H9 (cell line): ENCODE results near the gene CACNG6. TPM values are rescaled to one million over a fixed set of nuclear protein-coding genes. Genes with fewer than 3 reads are reported as not detected.

Source experiments
- DNase-seq: peaks from one replicate; pipeline ENCODE4 v3.0.0-alpha.2; 2017
- H2AFZ ChIP-seq: one replicate; pipeline ENCODE4 v1.6.1; 2013; ENCODE audit warnings: mild to moderate bottlenecking, low read length, control low read depth, moderate library complexity
- H2AK5ac ChIP-seq: 2 replicates; pipeline ENCODE4 v1.6.1; 2013; ENCODE audit warnings: low read length, control low read depth, mixed read lengths; ENCODE audit not compliant: insufficient read length
- H2BK120ac ChIP-seq: one replicate; pipeline ENCODE4 v1.6.1; 2013; ENCODE audit warnings: low read depth, mild to moderate bottlenecking, low read length, control low read depth, inconsistent platforms; ENCODE audit not compliant: poor library complexity, severe bottlenecking
- H2BK12ac ChIP-seq: 2 replicates; pipeline ENCODE4 v1.6.1; 2013; ENCODE audit warnings: low read length, control low read depth, mixed read lengths, low read depth; ENCODE audit not compliant: insufficient read length
- H2BK15ac ChIP-seq: 2 replicates; pipeline ENCODE4 v1.6.1; 2013; ENCODE audit warnings: low read depth, low read length, control low read depth
- H2BK20ac ChIP-seq: one replicate; pipeline ENCODE4 v1.6.1; 2013; ENCODE audit warnings: low read depth, mild to moderate bottlenecking, low read length, control low read depth, inconsistent platforms; ENCODE audit not compliant: poor library complexity, severe bottlenecking
- H2BK5ac ChIP-seq: 2 replicates; pipeline ENCODE4 v1.6.1; 2013; ENCODE audit warnings: low read length, control low read depth, mixed read lengths; ENCODE audit not compliant: insufficient read length
- H3K14ac ChIP-seq: 2 replicates; pipeline ENCODE4 v1.6.1; 2013; ENCODE audit warnings: low read length, control low read depth; ENCODE audit not compliant: insufficient read depth
- H3K18ac ChIP-seq: 2 replicates; pipeline ENCODE4 v1.6.1; 2013; ENCODE audit warnings: low read depth, mild to moderate bottlenecking, mixed read lengths, low read length, control low read depth; ENCODE audit not compliant: insufficient read length
- H3K23ac ChIP-seq: 2 replicates; pipeline ENCODE4 v1.6.1; 2013; ENCODE audit warnings: low read length, control low read depth, mixed read lengths, low read depth; ENCODE audit not compliant: insufficient read length
- H3K23me2 ChIP-seq: 2 replicates; pipeline ENCODE4 v1.6.1; 2013; ENCODE audit warnings: low read depth, mild to moderate bottlenecking, mixed read lengths, low read length, control low read depth; ENCODE audit not compliant: insufficient read length, poor library complexity, severe bottlenecking
- H3K27ac ChIP-seq: 2 replicates; pipeline ENCODE4 v1.5.1; 2013; ENCODE audit warnings: low read length, control low read depth, mixed read lengths, low read depth; ENCODE audit not compliant: insufficient read length
- H3K27me3 ChIP-seq: 2 replicates; pipeline ENCODE4 v1.6.1; 2013; ENCODE audit warnings: low read length, control low read depth, inconsistent platforms; ENCODE audit not compliant: insufficient read depth
- H3K4ac ChIP-seq: 2 replicates; pipeline ENCODE4 v1.6.1; 2013; ENCODE audit warnings: low read depth, mild to moderate bottlenecking, control low read depth, inconsistent platforms, low read length, moderate library complexity
- H3K4me1 ChIP-seq: 2 replicates; pipeline ENCODE4 v1.6.1; 2013; ENCODE audit warnings: low read length, control low read depth, inconsistent platforms; ENCODE audit not compliant: insufficient read depth
- H3K4me2 ChIP-seq: 2 replicates; pipeline ENCODE4 v1.6.1; 2013; ENCODE audit warnings: low read length, control low read depth, mixed read lengths; ENCODE audit not compliant: insufficient read length, insufficient read depth
- H3K56ac ChIP-seq: 2 replicates; pipeline ENCODE4 v1.6.1; 2013; ENCODE audit warnings: low read depth, mild to moderate bottlenecking, mixed read lengths, low read length, control low read depth; ENCODE audit not compliant: insufficient read length
- H3K79me1 ChIP-seq: 2 replicates; pipeline ENCODE4 v1.6.1; 2013; ENCODE audit warnings: low read depth, mild to moderate bottlenecking, moderate library complexity, low read length, control low read depth, inconsistent platforms; ENCODE audit not compliant: insufficient read depth, poor library complexity, severe bottlenecking
- H3K79me2 ChIP-seq: 2 replicates; pipeline ENCODE4 v1.6.1; 2013; ENCODE audit warnings: low read length, control low read depth, inconsistent platforms; ENCODE audit not compliant: insufficient read depth
- H3K9ac ChIP-seq: 2 replicates; pipeline ENCODE4 v1.6.1; 2013; ENCODE audit warnings: low read length, control low read depth, mixed read lengths; ENCODE audit not compliant: insufficient read length; ENCODE audit errors: extremely low read depth
- H3K9me3 ChIP-seq: one replicate; pipeline ENCODE4 v1.6.1; 2013; ENCODE audit warnings: low read depth, low read length, inconsistent platforms; ENCODE audit not compliant: control insufficient read depth
- H3T11ph ChIP-seq: one replicate; pipeline ENCODE4 v1.6.1; 2013; ENCODE audit warnings: mild to moderate bottlenecking, low read length, control low read depth, inconsistent platforms
- H4K20me1 ChIP-seq: one replicate; pipeline ENCODE4 v1.6.1; 2013; ENCODE audit not compliant: control insufficient read depth, insufficient read length, insufficient read depth
- H4K5ac ChIP-seq: 2 replicates; pipeline ENCODE4 v1.6.1; 2013; ENCODE audit warnings: low read depth, mild to moderate bottlenecking, mixed read lengths, low read length, control low read depth; ENCODE audit not compliant: insufficient read length
- H4K8ac ChIP-seq: replicated peaks from 2 replicates; pipeline ENCODE4 v1.6.1; 2013; ENCODE audit warnings: low read length, control low read depth, mixed read lengths, low read depth; ENCODE audit not compliant: insufficient read length
- H4K91ac ChIP-seq: 2 replicates; pipeline ENCODE4 v1.6.1; 2013; ENCODE audit warnings: low read depth, mild to moderate bottlenecking, moderate library complexity, mixed read lengths, low read length, control low read depth; ENCODE audit not compliant: insufficient read length
- H3K27ac Mint-ChIP-seq, 3 experiments: 2 replicates in 2 of 3; 3 replicates in 1 of 3; pipeline ENCODE4 v1.8.0; 2020 to 2021; ENCODE audit warnings: mixed read lengths in 3 of 3, mild to moderate bottlenecking in 1 of 3, moderate library complexity in 1 of 3
- H3K27me3 Mint-ChIP-seq: 2 replicates; pipeline ENCODE4 v1.8.0; 2021; ENCODE audit warnings: low read depth, mild to moderate bottlenecking, moderate library complexity, mixed read lengths
- H3K36me3 Mint-ChIP-seq, 3 experiments: 2 replicates in 2 of 3; 3 replicates in 1 of 3; pipeline ENCODE4 v1.8.0; 2020 to 2021; ENCODE audit warnings: low read depth in 3 of 3, mixed read lengths in 3 of 3; ENCODE audit not compliant: insufficient read depth in 1 of 3
- H3K4me1 Mint-ChIP-seq, 2 experiments: 2 replicates each; pipeline ENCODE4 v1.8.0; 2020; ENCODE audit warnings: mixed read lengths in 2 of 2
- H3K4me3 Mint-ChIP-seq, 2 experiments: 2 replicates in 1 of 2; 3 replicates in 1 of 2; pipeline ENCODE4 v1.8.0; 2020 to 2021; ENCODE audit warnings: mild to moderate bottlenecking in 2 of 2, mixed read lengths in 2 of 2, moderate library complexity in 1 of 2
- H3K9me3 Mint-ChIP-seq, 2 experiments: 2 replicates in 1 of 2; 3 replicates in 1 of 2; pipeline ENCODE4 v1.8.0; 2020; ENCODE audit warnings: mild to moderate bottlenecking in 2 of 2, mixed read lengths in 2 of 2, moderate library complexity in 1 of 2
- CTCF ChIP-seq: fragments of 200-600 bp; sonication (generic); conservative IDR thresholded peaks from 3 replicates; pipeline ENCODE4 v1.8.0; 2021; ENCODE audit warnings: antibody characterized with exemption, mild to moderate bottlenecking
- WGBS: extraction: QIAGEN DNeasy Blood & Tissue Kit; methylation state at CpG from one replicate; pipeline ENCODE4 v1.1.7; 2013; ENCODE audit warnings: missing lambda C conversion rate, low lambda C conversion rate, mixed read lengths; ENCODE audit not compliant: insufficient read length; ENCODE audit errors: extremely low coverage; 5-methylcytosine and 5-hydroxymethylcytosine counted together
- total RNA-seq: library from RNA; stranded (reverse); gene quantifications from 2 replicates; pipeline ENCODE4 v1.2.1, GENCODE V29; 2021

CACNG6 gene
- total RNA-seq, 1 experiment from 2014 or later, result 1.6 TPM

- no peak overlapping the region for H4K5ac ChIP-seq
- Mint-ChIP-seq H3K27me3 (peaks cover 23% of the 10 kb centered on the region), H3K9me3 (peaks cover 0 to 2% of the 10 kb centered on the region in 2 experiments; a peak in 1 of 5 replicates), H3K27ac (peak overlapping the region in 1 of 3 experiments; percentile 70; a peak in 2 of 7 replicates), H3K4me3 (peak overlapping the region in 1 of 2 experiments; percentile 47; a peak in 3 of 5 replicates), H3K4me1 (peaks cover 12 to 26% of the 10 kb centered on the region in 2 experiments), H3K36me3 (no peaks in the 10 kb centered on the region)
- no peak overlapping the region for H2BK20ac ChIP-seq
- H2BK12ac ChIP-seq, result no peak overlapping the region
- H3K4ac ChIP-seq, result no peak overlapping the region
- WGBS, result no CpG with 5 or more reads among the region's 36 CpGs
- H3K23me2 ChIP-seq, result no peaks in the 10 kb centered on the region
- H3K9ac ChIP-seq, result no peak overlapping the region
- no peak overlapping the region for H3K23ac ChIP-seq
- no peak overlapping the region for H2AK5ac ChIP-seq
- peak overlapping the region; percentile 22 for H3K4me2 ChIP-seq
- H2BK15ac ChIP-seq, result no peak overlapping the region
- H4K20me1 ChIP-seq, result no peaks in the 10 kb centered on the region
- H3K79me2 ChIP-seq, result no peaks in the 10 kb centered on the region
- no peaks in the 10 kb centered on the region for H3K27me3 ChIP-seq
- no peak overlapping the region for H3K14ac ChIP-seq
- DNase-seq, result peak; percentile 63
- no peaks in the 10 kb centered on the region; the same call in 1 of the 2 replicates for H3K4me1 ChIP-seq
- no peak overlapping the region for H4K8ac ChIP-seq
- no peak overlapping the region for H2BK120ac ChIP-seq
- no peak overlapping the region for H2AFZ ChIP-seq
- no peak overlapping the region for H4K91ac ChIP-seq
- no peaks in the 10 kb centered on the region for H3K9me3 ChIP-seq
- H3K18ac ChIP-seq, result peak overlapping the region; percentile 7
- H3K56ac ChIP-seq, result no peak overlapping the region
- TF ChIP-seq CTCF, result no peak
- H3T11ph ChIP-seq, result no peak overlapping the region
- no peak overlapping the region for H3K27ac ChIP-seq
- no peak overlapping the region for H2BK5ac ChIP-seq
- no peaks in the 10 kb centered on the region for H3K79me1 ChIP-seq
Observed at GRCh38 chr19:54011507-54012211, 20.2 kb downstream of the CACNG6 start.
